ENCODE results near the gene SNX15. TPM values are rescaled to one million over a fixed set of nuclear protein-coding genes. Genes with fewer than 3 reads are reported as not detected.
A peak's percentile ranks its signal among the peaks of the same experiment; 100 is the strongest.
"Not testable (repeated sequence)": the region's sequence is repeated elsewhere in the genome, so short reads cannot be mapped to it uniquely, and the experiment has no call there.

SNX15 gene
- total RNA-seq: 10 to 100 TPM in 3 of 4 donors, 1 to 10 TPM in 1; 9.8 to 18.6 (median 13.9) TPM

GRCh38 chr11:65027213-65028067, at the start of gene SNX15:
Gene SNX15, plus strand, starts transcription at chr11:65027439. Its CDS starts 99 bp downstream, at chr11:65027538.
- peak; percentile 77 for DNase-seq
- TF ChIP-seq CTCF (IDR thresholded peaks at IDR 0.05) (peak; percentile 69 to 85 (median 80)), POLR2A (IDR thresholded peaks at IDR 0.05) (peak in 3 of 4 donors; percentile 42 to 72 (median 52))
- Histone ChIP-seq H3K4me3 (peak within 1 kb of the TSS; percentile 50 to 82 (median 70)), H3K27ac (peak within 1 kb of the TSS; percentile 91 to 98 (median 96)), H3K9me3 (no peaks in the 10 kb centered on the region), H3K4me1 (peaks cover 12 to 28% (median 15%) of the 10 kb centered on the region in 3 donors), H3K27me3 (no peaks in the 10 kb centered on the region), H3K36me3 (peaks cover 0 to 19% (median 7%) of the 10 kb centered on the region in 3 donors)
- intact Hi-C loops (cut with DNase I): no loop called here
- 0 to 1% methylated on average over 16 to 34 of the region's 51 CpGs for WGBS, 2 donors

- WGBS, 2 donors: 79 to 85% methylated on average over 1 to 5 of the region's 5 CpGs
- H3K4me3 ChIP-seq; H3K36me3 ChIP-seq; H3K27ac ChIP-seq; DNase-seq; H3K4me1 ChIP-seq; H3K9me3 ChIP-seq; intact Hi-C loops (cut with DNase I): not testable (repeated sequence)
- H3K27me3 ChIP-seq: peaks cover 0 to 22% (median 0%) of the 10 kb centered on the region in 4 donors
Measured at GRCh38 chr11:64983339-64983738, 43.9 kb upstream of the SNX15 start.

- intact Hi-C loops (cut with DNase I): no loop called here
- Histone ChIP-seq H3K27ac (no peak overlapping the region), H3K36me3 (no peaks in the 10 kb centered on the region), H3K4me3 (no peak overlapping the region), H3K27me3 (no peaks in the 10 kb centered on the region), H3K9me3 (no peaks in the 10 kb centered on the region), H3K4me1 (peaks cover 0 to 19% (median 5%) of the 10 kb centered on the region in 3 donors)
- WGBS, 2 donors: 77 to 83% methylated on average over 4 to 5 of the region's 6 CpGs
- TF ChIP-seq CTCF (IDR thresholded peaks at IDR 0.05) (no peak), POLR2A (IDR thresholded peaks at IDR 0.05) (no peak)
- no peak for DNase-seq
Measured at GRCh38 chr11:64987998-64988854, 39.0 kb upstream of the SNX15 start.

- no peaks in the 10 kb centered on the region for H3K36me3 ChIP-seq
- TF ChIP-seq POLR2A (IDR thresholded peaks at IDR 0.05) (no peak), CTCF (IDR thresholded peaks at IDR 0.05) (no peak)
- no peaks in the 10 kb centered on the region for H3K9me3 ChIP-seq
- peaks cover 0 to 19% (median 5%) of the 10 kb centered on the region in 3 donors for H3K4me1 ChIP-seq
- H3K4me3 ChIP-seq: peak overlapping the region in 1 of 4 donors; percentile 28
- peak overlapping the region in 1 of 4 donors; percentile 21 for H3K27ac ChIP-seq
- 73% methylated on average over 5 of the region's 13 CpGs; no CpG with 5 or more reads in 1 of the 2 donors for WGBS, 2 donors
- no peaks in the 10 kb centered on the region for H3K27me3 ChIP-seq
- DNase-seq: no peak
- intact Hi-C loops (cut with DNase I): no loop called here
Measured at GRCh38 chr11:64989416-64989815, 37.8 kb upstream of the SNX15 start.

- intact Hi-C loops (cut with DNase I): no loop called here
- no peak for DNase-seq
- Histone ChIP-seq H3K27ac (peak overlapping the region in 2 of 4 donors; percentile 21 to 43), H3K4me1 (peaks cover 0 to 19% (median 5%) of the 10 kb centered on the region in 3 donors), H3K36me3 (no peaks in the 10 kb centered on the region), H3K9me3 (no peaks in the 10 kb centered on the region), H3K4me3 (peak overlapping the region in 1 of 4 donors; percentile 28), H3K27me3 (no peaks in the 10 kb centered on the region)
- TF ChIP-seq POLR2A (IDR thresholded peaks at IDR 0.05): no peak
- TF ChIP-seq CTCF (IDR thresholded peaks at IDR 0.05): no peak
- WGBS, 2 donors: 49 to 53% methylated on average over 13 to 15 of the region's 15 CpGs
Measured at GRCh38 chr11:64990222-64990923, 36.9 kb upstream of the SNX15 start.
